ENCODE results near the gene TBC1D16.
"Not testable (repeated sequence)": the region's sequence is repeated elsewhere in the genome, so short reads cannot be mapped to it uniquely, and the experiment has no call there.

Gene TBC1D16

DNA sequence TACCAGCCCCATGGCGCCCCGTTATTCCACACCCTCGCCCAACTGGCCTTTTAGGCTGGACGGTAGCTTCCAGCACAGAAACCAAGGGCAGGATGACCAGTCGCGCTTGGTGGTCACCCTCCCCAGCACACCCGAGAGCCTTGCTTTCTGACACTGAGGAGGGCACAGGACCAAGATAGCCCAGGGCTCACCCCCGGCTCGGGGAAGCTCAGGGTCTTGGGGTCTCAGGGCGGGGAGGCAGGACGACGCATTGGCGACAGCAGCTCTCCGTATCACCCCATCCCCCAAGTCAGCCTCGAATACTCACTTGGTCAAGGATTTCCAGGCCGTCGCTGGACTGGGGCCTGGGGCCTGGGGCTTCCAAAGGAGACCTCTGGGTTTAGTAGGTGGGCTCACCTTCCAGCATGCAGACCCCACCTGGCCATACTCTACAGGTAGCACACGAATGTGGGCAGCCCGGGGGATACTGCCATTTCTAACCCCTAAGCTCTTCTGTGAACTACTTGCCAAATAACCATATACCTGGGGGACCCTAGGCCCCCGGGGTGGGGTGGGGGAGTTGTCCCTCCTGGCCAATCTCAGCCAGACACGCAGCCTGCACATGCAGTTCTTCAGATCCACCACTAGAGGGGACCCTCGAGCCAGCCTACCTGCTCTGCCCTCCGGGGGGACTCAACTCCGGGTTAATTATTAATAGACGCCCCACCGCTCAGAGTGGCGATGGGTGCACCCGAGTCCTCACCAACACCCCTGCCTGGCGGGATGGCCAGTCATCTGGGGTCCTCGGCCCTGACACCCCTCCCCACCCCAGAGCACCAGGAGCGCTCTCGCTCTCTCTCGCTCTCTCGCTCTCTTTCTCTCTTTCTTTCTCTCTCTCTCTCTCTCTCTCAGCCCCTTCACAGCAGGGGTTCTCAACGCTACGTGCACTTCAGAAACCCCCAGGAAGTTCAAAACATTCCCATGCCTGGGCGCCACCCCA is 30.0 kb downstream of the TBC1D16 start:
- DNase-seq (ENCODE audit: low read depth, low spot score): no peak

DNA sequence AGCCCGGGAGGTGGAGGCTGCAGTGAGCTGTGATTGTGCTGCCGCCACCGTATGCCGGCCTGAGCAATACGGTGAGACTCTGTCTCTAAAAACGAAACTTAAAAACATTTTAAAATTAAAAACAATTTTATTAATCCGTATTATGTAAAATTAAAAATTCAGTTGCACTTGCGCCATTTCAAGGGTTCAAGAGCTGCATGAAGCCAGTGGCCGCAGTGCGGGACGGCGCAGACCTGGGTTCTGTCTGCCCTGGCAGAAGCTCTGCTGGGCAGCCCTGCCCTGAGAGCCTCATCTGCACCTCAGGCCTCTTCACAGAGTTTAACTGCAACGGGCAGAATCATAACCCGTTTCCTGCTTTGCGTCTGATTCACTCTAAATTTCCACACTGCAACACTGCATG is 31.7 kb downstream of the TBC1D16 start:
- DNase-seq (ENCODE audit: low read depth, low spot score): no peak

DNA sequence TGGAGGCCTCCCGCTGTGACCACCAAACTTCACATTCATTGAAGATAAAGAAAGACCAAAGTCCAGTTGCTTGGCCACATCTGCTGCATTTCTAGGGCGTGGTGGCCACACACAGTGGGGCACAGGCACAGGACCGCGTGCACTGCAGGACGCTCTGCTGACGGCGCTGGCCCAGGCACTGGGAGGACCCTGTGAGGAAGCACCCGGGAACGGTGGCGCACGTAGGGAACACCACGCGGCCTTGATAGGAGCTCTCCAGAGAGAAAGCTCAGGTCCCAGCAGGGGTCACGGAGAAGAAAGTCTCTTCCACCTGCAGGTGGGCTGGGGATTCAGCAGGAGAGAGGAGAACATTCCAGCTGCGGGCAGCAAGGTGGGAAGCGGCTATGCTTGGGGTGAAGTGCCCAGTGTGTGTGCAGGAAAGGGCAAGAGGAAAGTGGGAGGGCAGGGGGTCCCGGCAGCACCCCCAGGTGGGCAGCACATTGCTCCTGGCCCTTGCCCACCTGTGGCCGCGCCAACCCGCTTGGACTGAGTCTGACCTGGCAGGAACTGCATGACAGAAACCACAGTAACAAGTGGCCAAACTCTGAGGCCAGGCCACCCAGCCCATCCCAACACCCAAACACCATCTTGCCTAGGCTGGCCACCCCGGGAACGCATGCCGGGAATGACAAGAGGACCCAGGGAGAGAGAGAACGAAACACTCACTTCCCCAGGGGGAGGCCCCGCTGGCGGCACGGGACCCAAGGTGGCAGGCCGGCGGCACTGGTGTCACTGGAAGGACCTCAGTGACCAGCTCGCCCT is 32.8 kb downstream of the TBC1D16 start:
- DNase-seq (ENCODE audit: low read depth, low spot score): no peak

DNA sequence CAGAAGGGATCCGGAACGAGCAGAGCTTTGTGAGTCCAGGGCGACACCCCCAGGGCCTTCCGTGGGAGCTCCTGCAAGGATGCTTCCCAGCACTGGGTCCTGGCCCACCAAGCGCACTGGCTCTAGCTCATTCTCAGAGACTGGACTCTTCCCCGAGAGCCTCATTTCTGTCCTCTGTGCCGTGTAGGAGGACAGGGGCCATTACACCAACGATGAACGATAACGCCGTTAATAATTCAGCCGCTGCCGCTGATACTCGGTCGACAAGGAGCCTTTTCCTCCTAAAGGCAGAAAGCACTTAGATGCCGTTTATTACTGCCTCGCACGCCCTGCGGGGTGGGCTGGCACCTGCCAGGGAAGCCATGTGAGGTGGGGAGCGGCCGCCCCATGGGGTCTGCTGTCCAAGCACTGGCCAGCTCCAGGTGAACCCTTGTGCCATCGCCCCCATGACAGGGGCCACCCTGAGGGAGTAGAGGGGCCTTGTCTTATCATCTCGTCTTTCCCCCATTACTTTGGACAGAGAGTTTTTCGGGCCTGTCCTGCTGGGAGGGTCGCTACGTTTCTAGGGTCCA is 33.5 kb downstream of the TBC1D16 start:
- DNase-seq (ENCODE audit: low read depth, low spot score): no peak

GRCh38 chr17:80000981-80001775 is 34.5 kb downstream of the TBC1D16 start:
- DNase-seq (ENCODE audit: low read depth, low spot score): no peak

GRCh38 chr17:80000136-80000535 is 35.5 kb downstream of the TBC1D16 start:
- DNase-seq (ENCODE audit: low read depth, low spot score): no peak

- DNase-seq (ENCODE audit: low read depth, low spot score): peak; percentile 63
Measured at GRCh38 chr17:79997011-79997660, 38.5 kb downstream of the TBC1D16 start.

- DNase-seq (ENCODE audit: low read depth, low spot score): no peak
Measured at GRCh38 chr17:79996291-79996690, 39.4 kb downstream of the TBC1D16 start.

DNA sequence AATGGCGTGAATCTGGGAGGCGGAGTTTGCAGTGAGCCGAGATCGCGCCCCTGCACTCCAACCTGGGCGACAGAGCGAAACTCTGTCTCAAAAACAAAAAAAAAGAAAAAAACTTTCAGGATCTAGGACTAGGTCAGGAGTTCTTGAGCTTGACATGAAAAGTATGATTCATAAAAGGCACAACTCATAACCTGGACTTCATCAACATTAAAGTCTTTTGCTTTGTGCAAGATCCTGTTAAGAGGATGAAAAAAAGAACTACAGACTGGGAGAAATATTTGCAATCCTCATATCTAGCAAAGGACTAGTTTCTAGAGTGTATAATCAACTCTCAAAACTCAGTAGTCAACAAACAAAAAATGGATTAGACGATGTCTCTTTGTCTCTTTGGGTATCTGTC is 40.0 kb downstream of the TBC1D16 start:
- DNase-seq (ENCODE audit: low read depth, low spot score): no peak

DNA sequence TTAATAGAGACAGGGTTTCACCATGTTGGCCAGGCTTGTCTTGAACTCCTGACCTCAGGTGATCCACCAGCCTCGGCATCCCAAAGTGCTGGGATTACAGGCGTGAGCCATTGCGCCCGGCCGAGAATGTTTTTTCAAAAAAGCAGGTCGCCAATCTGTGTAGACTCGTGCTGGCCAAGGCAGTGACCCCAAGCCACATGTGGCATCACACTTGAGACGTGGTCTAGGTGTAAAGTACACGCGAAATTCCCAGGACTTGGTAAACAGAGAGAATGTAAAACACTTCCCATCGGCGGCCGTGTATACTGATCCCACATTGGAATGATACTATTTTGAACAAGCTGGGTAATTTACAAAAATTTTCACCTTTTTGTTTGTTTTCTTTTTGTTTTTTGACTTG is 41.1 kb downstream of the TBC1D16 start:
- DNase-seq (ENCODE audit: low read depth, low spot score): no peak

GRCh38 chr17:79994228-79994569 is 41.5 kb downstream of the TBC1D16 start:
- DNase-seq (ENCODE audit: low read depth, low spot score): not testable (repeated sequence)

GRCh38 chr17:79993390-79994227 is 42.1 kb downstream of the TBC1D16 start:
- no peak for DNase-seq (ENCODE audit: low read depth, low spot score)

GRCh38 chr17:79992649-79993389 is 42.9 kb downstream of the TBC1D16 start:
- DNase-seq (ENCODE audit: low read depth, low spot score): no peak

DNA sequence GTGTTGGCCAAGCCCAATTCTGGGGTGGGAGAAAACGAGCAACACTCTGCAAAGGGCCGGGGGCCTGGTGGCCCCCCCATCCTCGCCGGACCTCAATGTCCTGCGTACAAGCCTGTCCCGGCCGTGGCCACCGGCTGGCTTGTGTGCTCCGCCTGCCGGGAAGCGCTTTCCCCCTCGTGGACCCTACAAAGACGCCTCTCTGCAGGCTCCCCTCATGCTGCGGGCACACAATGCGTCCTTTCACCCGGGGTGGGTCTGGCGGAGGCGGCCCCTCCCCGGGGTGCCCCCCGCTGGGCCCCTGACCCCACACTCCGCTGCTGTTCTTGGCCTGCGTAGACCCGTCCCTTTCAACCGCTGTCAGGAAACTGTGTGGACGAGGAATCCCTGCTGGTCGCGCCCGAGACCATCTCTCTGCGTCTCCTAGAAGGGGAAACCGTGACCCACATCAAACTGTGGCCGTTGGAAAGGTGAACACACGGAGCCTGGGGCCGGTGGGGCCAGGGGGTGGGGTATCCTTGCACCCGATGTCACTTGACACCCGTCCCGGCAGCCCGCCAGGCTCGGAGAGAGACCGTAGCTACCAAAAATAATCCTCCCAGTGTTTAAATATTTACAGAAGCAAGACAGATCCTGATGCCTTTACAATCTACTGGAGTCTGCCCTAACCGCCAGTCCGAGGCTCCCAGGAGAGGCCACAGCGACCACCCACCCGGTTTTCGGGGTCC is 43.6 kb downstream of the TBC1D16 start:
- DNase-seq (ENCODE audit: low read depth, low spot score): no peak

GRCh38 chr17:79991140-79991923 is 44.3 kb downstream of the TBC1D16 start:
- peak; percentile 60 for DNase-seq (ENCODE audit: low read depth, low spot score)

GRCh38 chr17:79990704-79991103 is 45.0 kb downstream of the TBC1D16 start:
- DNase-seq (ENCODE audit: low read depth, low spot score): no peak

DNA sequence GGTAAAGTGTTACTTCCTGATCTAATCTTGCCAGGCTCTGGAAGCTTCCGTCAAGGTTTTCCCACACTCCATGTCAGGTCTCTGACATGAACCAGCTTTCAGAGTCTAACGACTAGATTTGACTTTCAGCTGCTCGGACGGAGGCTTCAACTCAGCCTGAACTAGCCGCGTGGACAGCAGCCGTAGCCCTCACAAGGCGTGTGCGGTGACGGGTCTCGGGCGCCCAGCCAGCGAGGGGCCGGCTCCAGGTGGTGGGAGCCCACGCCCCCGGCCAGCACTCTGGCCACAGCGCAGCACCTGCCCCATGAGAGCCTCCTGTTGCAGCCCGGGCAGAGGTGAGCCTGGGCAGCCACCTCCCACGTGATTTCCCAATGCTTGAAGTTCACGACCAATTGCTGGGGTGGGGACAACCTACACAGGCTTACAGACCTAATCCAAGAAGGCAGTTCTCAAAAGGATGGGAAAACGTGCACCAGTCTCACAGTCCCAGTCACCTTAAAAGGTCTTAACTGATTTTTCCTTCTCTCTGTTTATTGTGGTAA is 45.5 kb downstream of the TBC1D16 start:
- no peak for DNase-seq (ENCODE audit: low read depth, low spot score)
